Left ventricle myocardium inferior (tissue), 1 donor: ENCODE measurements around the gene ARHGEF10L. TPM values are rescaled to one million over a fixed set of nuclear protein-coding genes. Genes with fewer than 3 reads are reported as not detected.

Experiments used
- DNase-seq: peaks from one replicate; pipeline ENCODE4 v3.0.0-alpha.2; 2020
- H3K27ac ChIP-seq: fragments of 200-600 bp; replicated peaks from 2 replicates; pipeline ENCODE4 v1.8.0; 2021
- H3K27me3 ChIP-seq: fragments of 200-600 bp; 2 replicates; pipeline ENCODE4 v1.8.0; 2021; ENCODE audit warnings: low read depth
- H3K36me3 ChIP-seq: fragments of 200-600 bp; 2 replicates; pipeline ENCODE4 v1.8.0; 2021
- H3K4me1 ChIP-seq: fragments of 200-600 bp; 2 replicates; pipeline ENCODE4 v1.8.0; 2021
- H3K4me3 ChIP-seq: fragments of 200-600 bp; 2 replicates; pipeline ENCODE4 v1.8.0; 2021; ENCODE audit warnings: mild to moderate bottlenecking, moderate library complexity
- H3K9me3 ChIP-seq: fragments of 200-600 bp; replicated peaks from 2 replicates; pipeline ENCODE4 v1.8.0; 2021
- CTCF ChIP-seq: fragments of 200-600 bp; IDR thresholded peaks from 2 replicates; pipeline ENCODE4 v1.8.0; 2021; ENCODE audit warnings: antibody characterized with exemption, mild to moderate bottlenecking, borderline replicate concordance
- intact Hi-C: fragments of 100-400 bp; cut with micrococcal nuclease; formaldehyde crosslinking; loops from one replicate; pipeline ENCODE4 v1.11.0; 2022
- total RNA-seq: library from RNA; stranded (reverse); fragmentation: NEBNext Ultra II Directional; extraction: Animal tissue kit (Norgen Biotek cat#: 25700); gene quantifications from one replicate; pipeline ENCODE4 v1.2.1, GENCODE V29; 2021
- donor health status: DM: no; HTN: yes; CAD: no; lungs with severe emphysema.

The ARHGEF10L gene
- total RNA-seq, 1 donor from 2014 or later: 59.1 TPM

- peak overlapping the region; percentile 91 for H3K27ac ChIP-seq
- H3K4me3 ChIP-seq: peak overlapping the region; percentile 67
- no peaks in the 10 kb centered on the region for H3K27me3 ChIP-seq
- no peak for TF ChIP-seq CTCF
- H3K36me3 ChIP-seq: peaks cover 45% of the 10 kb centered on the region
- peaks cover 47% of the 10 kb centered on the region for H3K4me1 ChIP-seq
- DNase-seq: peak; percentile 82
- intact Hi-C loops: no loop called here
- H3K9me3 ChIP-seq: no peaks in the 10 kb centered on the region
Measured at GRCh38 chr1:17617787-17618557, 78.5 kb downstream of the ARHGEF10L start.

GRCh38 chr1:17618558-17619247, 79.2 kb downstream of the ARHGEF10L start:
- H3K4me3 ChIP-seq: peak overlapping the region; percentile 67
- no peak for TF ChIP-seq CTCF
- intact Hi-C loops: no loop called here
- peak overlapping the region; percentile 91 for H3K27ac ChIP-seq
- H3K36me3 ChIP-seq: peaks cover 45% of the 10 kb centered on the region
- H3K27me3 ChIP-seq: no peaks in the 10 kb centered on the region
- DNase-seq: no peak
- H3K4me1 ChIP-seq: peaks cover 54% of the 10 kb centered on the region
- H3K9me3 ChIP-seq: no peaks in the 10 kb centered on the region

- H3K4me1 ChIP-seq: peaks cover 71% of the 10 kb centered on the region
- H3K36me3 ChIP-seq: peaks cover 43% of the 10 kb centered on the region
- peak overlapping the region; percentile 67 for H3K4me3 ChIP-seq
- intact Hi-C loops: no loop called here
- no peaks in the 10 kb centered on the region for H3K9me3 ChIP-seq
- H3K27ac ChIP-seq: peak overlapping the region; percentile 91
- no peak for DNase-seq
- no peaks in the 10 kb centered on the region for H3K27me3 ChIP-seq
- no peak for TF ChIP-seq CTCF
Measured at GRCh38 chr1:17620448-17620847, 81.0 kb downstream of the ARHGEF10L start.

- Histone ChIP-seq H3K27ac (peak overlapping the region; percentile 23), H3K27me3 (no peaks in the 10 kb centered on the region), H3K36me3 (peaks cover 44% of the 10 kb centered on the region), H3K4me1 (peaks cover 69% of the 10 kb centered on the region), H3K9me3 (no peaks in the 10 kb centered on the region), H3K4me3 (no peak overlapping the region)
- intact Hi-C loops: no loop called here
- TF ChIP-seq CTCF: no peak
- no peak for DNase-seq
Measured at GRCh38 chr1:17621691-17622090, 82.2 kb downstream of the ARHGEF10L start.

GRCh38 chr1:17622823-17623222, 83.3 kb downstream of the ARHGEF10L start:
- Histone ChIP-seq H3K27me3 (no peaks in the 10 kb centered on the region), H3K4me3 (no peak overlapping the region), H3K36me3 (peaks cover 53% of the 10 kb centered on the region), H3K9me3 (no peaks in the 10 kb centered on the region), H3K4me1 (peaks cover 58% of the 10 kb centered on the region), H3K27ac (peak overlapping the region; percentile 82)
- TF ChIP-seq CTCF: no peak
- intact Hi-C loops: no loop called here
- DNase-seq: no peak
